HFFc6 (cell line): Measurements from ENCODE around the gene PPP3CA. TPM values are rescaled to one million over a fixed set of nuclear protein-coding genes. Genes with fewer than 3 reads are reported as not detected.
A peak's percentile ranks its signal among the peaks of the same experiment; 100 is the strongest.

ENCODE experiments used
- DNase-seq: peaks from one replicate; pipeline ENCODE4 v3.0.0-alpha.2; 2018
- H3K27ac Mint-ChIP-seq: 2 replicates; pipeline ENCODE4 v1.8.0; 2020; ENCODE audit warnings: mild to moderate bottlenecking, mixed read lengths
- H3K27me3 Mint-ChIP-seq: 2 replicates; pipeline ENCODE4 v1.8.0; 2021; ENCODE audit warnings: mild to moderate bottlenecking, moderate library complexity, mixed read lengths; ENCODE audit not compliant: insufficient read depth
- H3K36me3 Mint-ChIP-seq: 2 replicates; pipeline ENCODE4 v1.8.0; 2021; ENCODE audit warnings: low read depth, mixed read lengths
- H3K4me1 Mint-ChIP-seq: 2 replicates; pipeline ENCODE4 v1.8.0; 2020; ENCODE audit warnings: low read depth, mixed read lengths
- H3K4me3 Mint-ChIP-seq: 2 replicates; pipeline ENCODE4 v1.8.0; 2020; ENCODE audit warnings: mild to moderate bottlenecking, moderate library complexity, mixed read lengths
- H3K9me3 Mint-ChIP-seq: 2 replicates; pipeline ENCODE4 v1.8.0; 2020; ENCODE audit warnings: mild to moderate bottlenecking, mixed read lengths
- CTCF ChIP-seq: fragments of 200-600 bp; sonication (generic); IDR thresholded peaks from 2 replicates; pipeline ENCODE4 v1.5.0; 2021; ENCODE audit warnings: antibody characterized with exemption, mild to moderate bottlenecking
- total RNA-seq, 6 experiments: library from RNA; stranded (reverse); fragmentation: NEBNext Ultra II Directional; extraction: Animal tissue kit (Norgen Biotek cat#: 25700); gene quantifications; 2 replicates in 1 of 6; 3 replicates in 5 of 6; pipeline ENCODE4 v1.2.3, GENCODE V29; 2021

PPP3CA gene
- total RNA-seq, 6 experiments from 2014 or later = 45.9 to 59.6 (median 55.0) TPM

- Mint-ChIP-seq H3K4me1 (peaks cover 42% of the 10 kb centered on the region), H3K27ac (no peak overlapping the region), H3K36me3 (peaks cover 11% of the 10 kb centered on the region), H3K4me3 (no peak overlapping the region), H3K9me3 (no peaks in the 10 kb centered on the region), H3K27me3 (no peaks in the 10 kb centered on the region)
- no peak for TF ChIP-seq CTCF
- DNase-seq = no peak
These were observed 328.5 kb downstream of the PPP3CA start for GRCh38 chr4:101018836-101019235.

- DNase-seq = no peak
- Mint-ChIP-seq H3K36me3 (no peaks in the 10 kb centered on the region), H3K27ac (no peak overlapping the region), H3K4me1 (peaks cover 12% of the 10 kb centered on the region), H3K9me3 (no peaks in the 10 kb centered on the region), H3K4me3 (no peak overlapping the region), H3K27me3 (no peaks in the 10 kb centered on the region)
- no peak for TF ChIP-seq CTCF
These were observed 332.9 kb downstream of the PPP3CA start for GRCh38 chr4:101014417-101014816.

GRCh38 chr4:101010987-101011386 lies 336.3 kb downstream of the PPP3CA start:
- no peak overlapping the region for H3K27ac Mint-ChIP-seq
- no peaks in the 10 kb centered on the region for H3K9me3 Mint-ChIP-seq
- H3K27me3 Mint-ChIP-seq = no peaks in the 10 kb centered on the region
- no peak overlapping the region for H3K4me3 Mint-ChIP-seq
- no peak for DNase-seq
- no peak for TF ChIP-seq CTCF
- H3K4me1 Mint-ChIP-seq = peaks cover 9% of the 10 kb centered on the region; the same call in 1 of the 2 replicates
- H3K36me3 Mint-ChIP-seq = no peaks in the 10 kb centered on the region

- Mint-ChIP-seq H3K4me3 (peak overlapping the region; percentile 27; the same call in 1 of the 2 replicates), H3K9me3 (no peaks in the 10 kb centered on the region), H3K27me3 (no peaks in the 10 kb centered on the region), H3K27ac (no peak overlapping the region), H3K4me1 (peaks cover 9% of the 10 kb centered on the region; the same call in 1 of the 2 replicates), H3K36me3 (no peaks in the 10 kb centered on the region)
- DNase-seq = no peak
- TF ChIP-seq CTCF = no peak
These were observed 337.9 kb downstream of the PPP3CA start for GRCh38 chr4:101009471-101009870.

- Mint-ChIP-seq H3K36me3 (no peaks in the 10 kb centered on the region), H3K4me3 (no peak overlapping the region), H3K27ac (no peak overlapping the region), H3K9me3 (no peaks in the 10 kb centered on the region), H3K27me3 (no peaks in the 10 kb centered on the region), H3K4me1 (peaks cover 9% of the 10 kb centered on the region; the same call in 1 of the 2 replicates)
- no peak for DNase-seq
- no peak for TF ChIP-seq CTCF
These were observed 338.8 kb downstream of the PPP3CA start for GRCh38 chr4:101008503-101008902.

GRCh38 chr4:101005659-101006058 lies 341.7 kb downstream of the PPP3CA start:
- no peaks in the 10 kb centered on the region for H3K27me3 Mint-ChIP-seq
- DNase-seq = no peak
- no peaks in the 10 kb centered on the region; the same call in 1 of the 2 replicates for H3K9me3 Mint-ChIP-seq
- peaks cover 9% of the 10 kb centered on the region; the same call in 1 of the 2 replicates for H3K4me1 Mint-ChIP-seq
- H3K27ac Mint-ChIP-seq = no peak overlapping the region
- TF ChIP-seq CTCF = no peak
- no peak overlapping the region for H3K4me3 Mint-ChIP-seq
- no peaks in the 10 kb centered on the region for H3K36me3 Mint-ChIP-seq
